NOMO-1 treated with dmso at 0.1 percent for 144 hours (cell line): ENCODE data around the gene PRKG2.
"Not testable (repeated sequence)": the region's sequence is repeated elsewhere in the genome, so short reads cannot be mapped to it uniquely, and the experiment has no call there.

Source experiments
- DNase-seq: peaks from one replicate; lab custom pipeline; 2025; ENCODE audit not compliant: unreplicated experiment; lab: John Stamatoyannopoulos, UW

The PRKG2 gene

GRCh38 chr4:81214881-81215868, at the start of gene PRKG2:
PRKG2 (minus strand) TSS chr4:81215222; CDS start chr4:81205047, 10,175 bp downstream.
- no peak for DNase-seq

DNA sequence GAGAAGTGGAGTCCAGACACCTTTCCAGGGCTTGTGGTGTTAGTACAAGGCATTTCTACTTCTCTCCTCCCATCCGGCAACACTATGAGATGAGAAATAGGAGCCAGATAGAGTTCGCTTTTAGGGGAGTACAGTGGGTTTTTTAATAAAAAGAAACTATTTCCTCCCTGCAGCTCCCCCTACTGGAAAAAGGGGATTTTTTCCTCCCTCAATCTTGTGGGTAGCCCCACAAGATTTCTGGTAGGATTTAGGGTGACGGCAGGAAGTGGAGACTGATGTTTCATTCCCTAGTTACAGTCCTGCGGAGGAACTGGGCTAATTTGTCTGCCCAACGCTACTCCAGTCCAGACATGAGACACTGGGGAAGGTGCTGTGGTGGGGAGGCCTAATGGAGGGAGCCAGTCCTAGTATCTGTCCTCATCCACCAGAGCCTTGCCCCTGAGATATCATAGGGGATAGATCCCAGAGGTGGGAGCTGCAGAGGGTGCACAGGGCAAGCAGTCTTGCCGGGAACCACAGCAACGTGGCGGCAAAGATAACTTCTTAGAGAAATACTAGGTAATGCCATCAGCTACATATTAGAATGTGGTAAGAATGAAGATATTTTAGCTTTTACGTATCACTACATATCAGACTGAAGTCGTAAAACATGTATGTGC, 45.5 kb upstream of the PRKG2 start:
- DNase-seq, result no peak

- DNase-seq, result no peak
These were observed 44.0 kb upstream of the PRKG2 start for GRCh38 chr4:81258841-81259550.

DNA sequence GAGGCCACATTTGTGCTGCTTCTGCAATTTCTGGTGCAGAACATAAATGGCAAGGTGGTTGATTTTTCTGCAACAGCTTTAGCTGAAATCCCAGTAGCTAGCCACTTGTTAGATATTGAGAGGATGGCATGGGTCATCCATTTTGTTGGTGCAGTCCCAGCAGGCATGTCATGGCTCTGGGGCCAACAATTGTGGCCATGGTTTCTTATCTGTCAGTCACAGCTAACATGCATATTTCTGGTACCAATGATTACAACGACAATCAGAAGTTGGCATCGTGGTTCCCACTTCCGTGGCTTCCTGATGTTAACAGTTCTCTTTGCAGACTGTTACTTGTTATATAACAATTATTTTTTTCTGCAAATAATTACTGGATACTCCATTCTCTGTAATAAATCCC, 42.8 kb upstream of the PRKG2 start:
- DNase-seq, result no peak

- no peak for DNase-seq
These were observed 42.0 kb upstream of the PRKG2 start for GRCh38 chr4:81257021-81257420.

DNA sequence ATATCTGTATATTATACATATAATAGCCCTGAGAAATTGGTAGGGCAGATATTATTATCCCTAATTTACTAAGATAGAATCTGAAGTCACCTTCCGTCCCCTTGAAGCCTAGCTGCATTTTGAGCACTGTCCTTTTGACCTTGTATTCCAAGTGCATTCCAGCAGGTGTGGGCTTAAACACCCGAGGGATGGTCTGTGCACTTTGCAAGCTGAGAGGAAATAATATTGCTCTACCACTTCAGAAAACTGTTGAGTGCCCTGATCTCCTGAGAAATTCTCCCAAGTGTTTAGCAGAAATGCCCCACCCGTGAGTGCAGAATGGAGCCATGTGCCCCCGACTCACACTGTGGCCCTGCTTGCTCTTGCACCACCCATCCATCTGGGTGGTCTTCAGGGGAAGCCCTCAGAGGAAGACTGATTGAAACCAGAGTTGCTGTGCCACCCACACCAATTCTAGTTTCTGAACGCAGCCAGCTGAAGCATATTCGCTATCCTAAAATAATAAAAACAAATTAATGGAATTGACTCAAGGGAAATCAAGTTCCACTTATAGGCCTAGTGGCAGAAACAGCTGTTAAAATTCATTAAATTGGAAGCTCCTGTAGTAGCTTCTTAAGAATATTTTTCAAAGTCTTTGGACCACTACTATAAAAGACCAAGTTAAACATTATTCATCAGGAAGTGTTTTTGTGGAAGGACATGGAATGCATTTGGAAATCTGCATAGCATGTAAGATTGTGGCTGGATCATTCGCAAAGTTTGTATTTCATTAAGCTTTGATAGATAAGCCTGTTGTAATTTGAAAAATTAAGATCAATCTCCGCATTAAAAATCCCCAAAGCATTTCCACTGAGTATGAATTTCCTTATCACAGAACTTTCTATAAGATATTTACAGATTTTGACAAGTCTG, 41.3 kb upstream of the PRKG2 start:
- no peak for DNase-seq

DNA sequence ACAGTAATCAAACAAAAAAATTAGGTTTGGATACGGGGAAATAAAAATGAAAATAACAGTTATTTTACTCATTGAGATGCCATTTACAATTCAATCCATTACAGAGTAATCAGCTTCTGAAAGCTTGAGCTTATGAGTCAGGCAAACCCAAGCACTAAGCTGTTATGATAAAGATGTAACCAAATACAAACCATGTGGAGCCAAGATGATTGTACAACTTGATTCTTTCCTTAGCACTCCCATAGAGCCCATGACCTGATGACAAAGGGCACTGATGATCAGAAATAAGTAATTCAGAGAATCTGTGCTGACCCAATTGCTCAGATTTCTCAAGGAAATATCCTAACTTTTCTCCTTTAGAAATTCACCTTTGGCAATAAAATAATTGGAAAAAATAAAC, 40.5 kb upstream of the PRKG2 start:
- no peak for DNase-seq

DNA sequence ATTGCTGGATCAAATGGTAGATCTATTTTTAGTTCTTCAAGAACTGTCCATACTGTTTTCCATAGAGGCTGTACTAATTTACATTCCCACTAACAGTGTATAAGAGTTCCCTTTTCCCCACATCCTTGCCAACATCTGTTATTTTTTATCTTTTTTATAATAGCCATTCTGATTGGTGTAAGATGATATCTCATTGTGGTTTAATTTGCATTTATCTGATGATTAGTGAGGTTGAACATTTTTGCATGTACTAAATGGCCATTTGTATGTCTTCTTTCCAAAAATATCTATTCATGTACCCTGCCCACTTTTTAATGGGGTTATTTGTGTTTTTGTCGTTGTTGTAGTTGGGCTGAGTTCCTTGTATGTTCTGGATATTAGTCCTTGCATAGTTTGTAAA, 35.4 kb upstream of the PRKG2 start:
- DNase-seq, result no peak

DNA sequence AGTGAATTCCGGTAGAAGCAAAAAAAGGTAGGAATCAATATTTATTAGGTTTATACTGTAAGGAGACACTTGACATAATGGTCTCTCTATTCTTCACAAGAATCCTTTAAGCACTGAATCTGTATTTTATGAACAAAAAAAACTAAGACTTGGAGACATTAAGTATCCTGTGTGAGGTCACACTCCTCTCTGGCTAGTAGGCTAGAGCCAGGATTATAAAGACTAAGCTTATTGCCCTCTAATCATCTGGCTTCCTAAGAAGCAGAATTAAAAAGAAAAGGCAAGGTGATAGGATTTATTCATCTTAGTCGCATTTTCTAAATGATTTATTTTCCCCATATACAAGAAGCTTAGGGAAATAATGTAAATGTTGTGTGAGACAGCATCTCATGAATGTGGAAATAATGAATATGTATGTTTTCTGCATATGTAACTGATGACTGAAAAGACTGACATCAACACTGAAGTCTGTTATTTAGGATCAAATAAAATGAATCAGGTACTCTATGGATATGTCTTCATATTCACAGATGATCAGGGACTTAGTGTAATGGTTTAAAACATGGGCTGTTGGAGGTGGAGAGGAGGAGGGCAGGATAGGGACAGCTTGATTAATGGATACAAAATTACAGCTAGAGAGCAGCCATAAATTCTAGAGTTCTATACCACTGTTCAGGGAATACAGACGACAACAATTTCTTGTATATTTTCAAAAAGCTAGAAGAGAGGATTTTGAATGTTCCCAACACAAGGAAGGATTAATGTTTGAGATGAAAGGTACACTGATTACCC, 30.4 kb upstream of the PRKG2 start:
- DNase-seq, result no peak

- DNase-seq, result no peak
These were observed 22.8 kb upstream of the PRKG2 start for GRCh38 chr4:81237791-81238190.

DNA sequence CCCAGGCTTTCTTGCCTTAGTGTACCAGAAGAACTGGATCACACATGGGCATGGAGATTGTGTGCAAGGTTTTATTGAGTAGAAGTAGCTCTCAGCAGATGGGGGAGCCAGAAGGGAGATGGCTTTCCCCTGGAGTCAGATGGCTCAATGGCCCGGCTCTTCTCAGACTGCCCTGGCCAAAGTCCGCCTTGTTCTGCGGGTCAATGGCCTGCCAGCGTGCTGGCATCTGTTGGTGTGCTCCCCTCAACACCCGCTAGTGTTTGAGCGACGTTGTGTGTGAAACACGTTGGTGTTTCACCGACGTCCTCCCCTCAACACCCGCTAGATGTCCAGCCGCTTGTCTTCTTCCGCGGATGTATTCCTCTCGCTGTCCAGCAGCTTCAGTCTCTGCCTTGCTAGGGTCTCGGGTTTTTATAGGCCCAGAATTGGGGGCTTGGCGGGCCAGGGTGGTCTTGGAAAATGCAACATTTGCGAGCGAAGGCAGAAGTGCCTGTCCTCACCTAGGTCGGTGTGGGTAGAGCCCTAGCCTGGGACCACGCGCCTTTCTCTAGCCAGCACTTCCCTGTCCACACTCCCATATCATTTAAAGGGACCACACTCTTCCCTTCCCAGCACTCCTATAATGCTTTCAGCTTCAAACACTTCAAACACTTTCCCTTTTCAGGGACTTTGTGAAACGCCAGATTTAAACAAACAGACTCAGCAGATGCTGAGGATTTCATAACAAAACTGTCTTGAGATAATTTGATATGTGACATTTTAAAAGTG, 21.1 kb upstream of the PRKG2 start:
- no peak for DNase-seq

DNA sequence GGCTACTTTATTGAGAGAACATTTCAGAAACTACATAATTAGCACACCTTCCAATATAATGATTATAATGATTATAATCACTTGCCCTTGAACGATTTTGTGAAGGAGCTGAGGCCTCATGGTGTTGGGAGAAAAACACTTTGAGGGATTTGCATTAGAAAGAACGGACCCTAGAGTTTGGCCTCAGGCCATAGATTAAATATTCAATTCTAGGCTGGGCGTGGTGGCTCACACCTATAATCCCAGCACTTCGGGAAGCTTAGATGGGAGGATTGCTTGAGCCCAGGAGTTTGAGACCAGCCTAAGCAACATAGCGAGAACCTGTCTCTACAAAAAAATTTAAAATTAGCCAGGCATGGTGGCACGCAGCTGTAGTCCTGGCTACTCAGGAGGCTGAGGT, 12.9 kb upstream of the PRKG2 start:
- no peak for DNase-seq

GRCh38 chr4:81227138-81227537, 12.1 kb upstream of the PRKG2 start:
- no peak for DNase-seq

- DNase-seq, result peak; percentile 7
These were observed 10.2 kb upstream of the PRKG2 start for GRCh38 chr4:81225252-81225651.

DNA sequence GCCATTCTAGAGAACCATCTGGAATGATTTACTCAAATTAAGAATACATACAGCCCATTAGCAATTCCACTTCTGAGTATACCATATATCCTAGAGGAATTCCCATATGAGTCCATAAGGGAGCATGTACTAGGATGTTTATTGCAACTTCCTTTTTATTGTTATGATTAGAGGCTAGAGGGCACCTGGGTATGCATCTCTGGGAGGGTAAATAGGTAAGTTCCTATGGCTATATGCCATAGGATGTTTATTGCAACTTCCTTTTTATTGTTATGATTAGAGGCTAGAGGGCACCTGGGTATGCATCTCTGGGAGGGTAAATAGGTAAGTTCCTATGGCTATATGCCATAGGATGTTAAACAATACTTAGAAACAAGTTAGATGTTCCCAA, 7.1 kb upstream of the PRKG2 start:
- not testable (repeated sequence) for DNase-seq

DNA sequence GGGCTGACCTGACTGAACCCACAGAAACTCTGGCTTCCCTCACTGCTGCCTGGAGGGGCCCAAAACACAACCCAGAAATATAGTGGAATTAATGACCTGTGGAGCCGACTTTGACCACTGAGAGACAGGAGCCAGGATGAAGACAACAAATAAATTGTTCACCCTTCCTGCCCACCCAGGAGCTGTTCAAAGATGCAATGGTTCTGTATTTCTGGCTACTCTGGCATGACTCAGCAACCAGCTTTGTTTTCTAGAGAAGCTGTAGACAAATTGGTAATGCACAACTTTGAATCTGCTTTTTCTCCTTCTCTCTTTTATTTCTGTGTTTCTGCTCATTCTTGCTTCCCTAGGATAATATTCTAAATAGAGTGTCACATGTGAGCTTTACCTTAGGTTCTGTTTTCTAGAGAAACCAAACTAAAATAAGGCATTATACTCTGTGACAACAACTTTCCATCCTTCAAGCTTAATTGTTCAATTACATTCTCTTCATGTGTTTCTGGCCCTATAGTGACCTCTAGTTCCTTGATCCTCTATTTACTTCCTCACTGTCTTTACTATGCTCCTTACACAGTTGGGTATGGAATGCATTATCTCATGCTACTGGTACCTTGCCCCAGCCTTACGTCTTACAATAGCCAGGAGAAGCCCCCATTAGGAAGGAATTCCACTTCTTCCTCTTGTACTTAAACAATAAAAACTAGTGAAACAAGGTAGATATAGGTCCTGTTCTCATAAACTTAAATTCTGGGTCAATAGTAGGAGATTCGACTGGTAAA, 6.5 kb upstream of the PRKG2 start:
- DNase-seq, result no peak

- no peak for DNase-seq
These were observed 5.2 kb upstream of the PRKG2 start for GRCh38 chr4:81220271-81220670.

- no peak for DNase-seq
These were observed 3.2 kb upstream of the PRKG2 start for GRCh38 chr4:81218206-81218605.
